Natural killer cell (primary cell): ENCODE data around the gene ARHGAP44. TPM values are rescaled to one million over a fixed set of nuclear protein-coding genes. Genes with fewer than 3 reads are reported as not detected.
A peak's percentile ranks its signal among the peaks of the same experiment; 100 is the strongest.

Source experiments
- ATAC-seq, 3 donors: fragments of 150-1000 bp in 2 of 3; fragments of 200-7000 bp in 1 of 3; cut with Tn5 transposase; 1 replicate in 1 of 3; 2 replicates in 2 of 3; pipeline ENCODE4 v1.10.0; 2021; ENCODE audit warnings: mild to moderate bottlenecking in 2 of 3, moderate library complexity in 2 of 3
- DNase-seq, 2 donors: peaks; one replicate each; pipeline versions ENCODE4 v3.0.0 to v3.0.0-alpha.2; 2013 to 2021; ENCODE audit warnings: mixed read lengths in 1 of 2
- H3K27ac ChIP-seq: one replicate; pipeline ENCODE4 v1.5.1; 2013; ENCODE audit warnings: mild to moderate bottlenecking, low read length
- H3K27me3 ChIP-seq: one replicate; pipeline ENCODE4 v1.6.1; 2013; ENCODE audit warnings: low read length; ENCODE audit not compliant: control insufficient read depth, insufficient read depth
- H3K36me3 ChIP-seq: one replicate; pipeline ENCODE4 v1.6.1; 2013; ENCODE audit warnings: low read length; ENCODE audit not compliant: control insufficient read depth, insufficient read depth
- H3K4me1 ChIP-seq: one replicate; pipeline ENCODE4 v1.6.1; 2013; ENCODE audit warnings: low read length; ENCODE audit not compliant: control insufficient read depth, insufficient read depth
- H3K4me3 ChIP-seq: one replicate; pipeline ENCODE4 v1.5.1; 2013; ENCODE audit warnings: low read length
- H3K9me3 ChIP-seq: one replicate; pipeline ENCODE4 v1.6.1; 2013; ENCODE audit warnings: low read length; ENCODE audit not compliant: control insufficient read depth, insufficient read depth
- H3K27ac Mint-ChIP-seq, 2 donors: one replicate each; pipeline ENCODE4 v1.8.0; 2022; ENCODE audit warnings: mild to moderate bottlenecking in 2 of 2, mixed read lengths in 2 of 2, moderate library complexity in 1 of 2
- H3K27me3 Mint-ChIP-seq, 2 donors: one replicate each; pipeline ENCODE4 v1.8.0; 2022; ENCODE audit warnings: low read depth in 2 of 2, mixed read lengths in 2 of 2
- H3K36me3 Mint-ChIP-seq: one replicate; pipeline ENCODE4 v1.8.0; 2022; ENCODE audit warnings: mixed read lengths
- H3K4me1 Mint-ChIP-seq, 2 donors: one replicate each; pipeline ENCODE4 v1.8.0; 2022; ENCODE audit warnings: mixed read lengths in 2 of 2
- H3K4me3 Mint-ChIP-seq: one replicate; pipeline ENCODE4 v1.8.0; 2022; ENCODE audit warnings: mild to moderate bottlenecking, moderate library complexity, mixed read lengths
- H3K9me3 Mint-ChIP-seq, 2 donors: one replicate each; pipeline ENCODE4 v1.8.0; 2022; ENCODE audit warnings: mixed read lengths in 2 of 2
- WGBS: methylation state at CpG from one replicate; pipeline ENCODE4 v1.1.7; 2013; ENCODE audit warnings: missing lambda C conversion rate; ENCODE audit not compliant: insufficient coverage; 5-methylcytosine and 5-hydroxymethylcytosine counted together
- intact Hi-C: fragments of 100-400 bp; cut with micrococcal nuclease; formaldehyde crosslinking; loops from one replicate; pipeline ENCODE4 v1.14.2; 2022
- total RNA-seq, 4 donors: library from RNA; stranded (reverse); fragments of 120-200 nt in 1 of 4; gene quantifications; one replicate each; pipeline versions ENCODE4 v1.2.3 to v1.2.4, GENCODE V29; 2013 to 2022
- TF ChIP-seq, protein P1 (sequence below): fragments of 200-600 bp; IDR thresholded peaks from one replicate; pipeline ENCODE4 v1.8.0; 2022; ENCODE audit warnings: antibody characterized with exemption

The ARHGAP44 gene
- total RNA-seq, 3 donors from 2014 or later (not counting 1 experiment from before 2014, with no cell fraction given), result not detected

DNA sequence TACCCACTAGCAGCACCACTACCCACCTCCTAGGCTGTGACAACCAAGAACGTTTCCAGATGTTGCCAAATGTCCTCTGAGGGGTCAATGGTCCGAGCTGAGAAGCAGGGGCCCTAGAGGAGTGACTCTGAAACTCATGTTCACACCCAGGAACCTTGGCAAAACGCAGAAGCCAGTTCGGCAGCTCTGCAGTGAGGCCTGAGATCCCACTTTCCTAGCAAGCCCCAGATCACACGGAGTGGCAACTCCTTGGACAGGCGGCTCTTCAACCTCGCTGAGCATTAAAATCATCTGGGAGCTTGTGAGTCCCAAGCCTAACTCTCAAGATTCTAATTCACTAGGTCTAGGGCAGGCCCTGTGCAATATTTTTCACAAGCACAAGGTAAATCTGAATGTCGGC lies 211.3 kb downstream of the ARHGAP44 start:
- TF ChIP-seq, protein P1, sequence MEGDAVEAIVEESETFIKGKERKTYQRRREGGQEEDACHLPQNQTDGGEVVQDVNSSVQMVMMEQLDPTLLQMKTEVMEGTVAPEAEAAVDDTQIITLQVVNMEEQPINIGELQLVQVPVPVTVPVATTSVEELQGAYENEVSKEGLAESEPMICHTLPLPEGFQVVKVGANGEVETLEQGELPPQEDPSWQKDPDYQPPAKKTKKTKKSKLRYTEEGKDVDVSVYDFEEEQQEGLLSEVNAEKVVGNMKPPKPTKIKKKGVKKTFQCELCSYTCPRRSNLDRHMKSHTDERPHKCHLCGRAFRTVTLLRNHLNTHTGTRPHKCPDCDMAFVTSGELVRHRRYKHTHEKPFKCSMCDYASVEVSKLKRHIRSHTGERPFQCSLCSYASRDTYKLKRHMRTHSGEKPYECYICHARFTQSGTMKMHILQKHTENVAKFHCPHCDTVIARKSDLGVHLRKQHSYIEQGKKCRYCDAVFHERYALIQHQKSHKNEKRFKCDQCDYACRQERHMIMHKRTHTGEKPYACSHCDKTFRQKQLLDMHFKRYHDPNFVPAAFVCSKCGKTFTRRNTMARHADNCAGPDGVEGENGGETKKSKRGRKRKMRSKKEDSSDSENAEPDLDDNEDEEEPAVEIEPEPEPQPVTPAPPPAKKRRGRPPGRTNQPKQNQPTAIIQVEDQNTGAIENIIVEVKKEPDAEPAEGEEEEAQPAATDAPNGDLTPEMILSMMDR, result no peak
- no peaks in the 10 kb centered on the region for H3K9me3 Mint-ChIP-seq
- H3K4me1 ChIP-seq, result no peaks in the 10 kb centered on the region
- H3K4me1 Mint-ChIP-seq, result peaks cover 4 to 7% of the 10 kb centered on the region in 2 donors
- no peaks in the 10 kb centered on the region for H3K27me3 ChIP-seq
- H3K4me3 ChIP-seq, result no peak overlapping the region
- H3K9me3 ChIP-seq, result no peaks in the 10 kb centered on the region
- DNase-seq (no peak), ATAC-seq (no peak)
- H3K4me3 Mint-ChIP-seq, result no peak overlapping the region
- H3K27me3 Mint-ChIP-seq, result no peaks in the 10 kb centered on the region
- WGBS, result 97% methylated on average over 8 of the region's 8 CpGs
- peaks cover 90% of the 10 kb centered on the region for H3K36me3 ChIP-seq
- H3K27ac ChIP-seq, result no peak overlapping the region
- intact Hi-C loops, result loop anchor here (5.0 kb wide), 1 partner anchor 743 kb away; no protein-coding TSS in a partner anchor
- H3K36me3 Mint-ChIP-seq, result peaks cover 25% of the 10 kb centered on the region
- H3K27ac Mint-ChIP-seq, result no peak overlapping the region

DNA sequence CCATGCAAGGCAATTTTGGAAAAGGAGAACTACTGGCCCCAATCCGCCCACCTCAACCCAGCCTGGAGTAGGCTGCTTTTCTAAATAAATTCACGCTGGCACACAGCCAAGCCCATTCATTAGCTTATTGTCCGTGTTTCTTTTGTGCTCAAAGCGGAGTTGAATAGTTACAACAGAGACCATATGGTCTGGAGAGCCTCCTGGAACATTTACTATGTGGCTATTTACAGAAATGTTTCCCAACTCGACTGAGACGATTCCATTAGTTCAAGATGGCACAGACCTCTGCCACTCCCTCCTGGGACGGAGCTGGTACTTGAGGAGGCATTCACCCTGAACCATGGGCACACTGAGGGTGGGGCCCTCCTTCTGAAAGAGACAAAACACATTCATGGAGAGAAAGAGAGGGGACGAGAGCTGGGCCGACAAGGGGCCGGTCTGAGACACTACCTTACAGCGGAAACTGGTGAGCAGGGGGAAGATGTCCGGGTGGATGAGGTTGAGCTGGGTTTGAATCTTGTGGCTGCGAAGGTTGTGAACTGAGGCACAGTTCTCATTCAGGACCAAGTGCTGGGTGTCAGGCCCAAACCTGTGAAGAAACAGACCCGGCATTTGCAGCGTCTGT lies 212.8 kb downstream of the ARHGAP44 start:
- TF ChIP-seq, protein P1, result no peak
- intact Hi-C loops, result loop anchor here (5.0 kb wide), 1 partner anchor 745 kb away; no protein-coding TSS in a partner anchor
- Histone ChIP-seq H3K4me3 (no peak overlapping the region), H3K27me3 (no peaks in the 10 kb centered on the region), H3K27ac (no peak overlapping the region), H3K36me3 (peaks cover 80% of the 10 kb centered on the region), H3K9me3 (no peaks in the 10 kb centered on the region), H3K4me1 (no peaks in the 10 kb centered on the region)
- Mint-ChIP-seq H3K27ac (no peak overlapping the region), H3K9me3 (no peaks in the 10 kb centered on the region), H3K36me3 (peaks cover 25% of the 10 kb centered on the region), H3K4me1 (peaks cover 4 to 7% of the 10 kb centered on the region in 2 donors), H3K4me3 (no peak overlapping the region), H3K27me3 (no peaks in the 10 kb centered on the region)
- no peak for DNase-seq
- no peak for ATAC-seq
- 96% methylated on average over 15 of the region's 15 CpGs for WGBS

DNA sequence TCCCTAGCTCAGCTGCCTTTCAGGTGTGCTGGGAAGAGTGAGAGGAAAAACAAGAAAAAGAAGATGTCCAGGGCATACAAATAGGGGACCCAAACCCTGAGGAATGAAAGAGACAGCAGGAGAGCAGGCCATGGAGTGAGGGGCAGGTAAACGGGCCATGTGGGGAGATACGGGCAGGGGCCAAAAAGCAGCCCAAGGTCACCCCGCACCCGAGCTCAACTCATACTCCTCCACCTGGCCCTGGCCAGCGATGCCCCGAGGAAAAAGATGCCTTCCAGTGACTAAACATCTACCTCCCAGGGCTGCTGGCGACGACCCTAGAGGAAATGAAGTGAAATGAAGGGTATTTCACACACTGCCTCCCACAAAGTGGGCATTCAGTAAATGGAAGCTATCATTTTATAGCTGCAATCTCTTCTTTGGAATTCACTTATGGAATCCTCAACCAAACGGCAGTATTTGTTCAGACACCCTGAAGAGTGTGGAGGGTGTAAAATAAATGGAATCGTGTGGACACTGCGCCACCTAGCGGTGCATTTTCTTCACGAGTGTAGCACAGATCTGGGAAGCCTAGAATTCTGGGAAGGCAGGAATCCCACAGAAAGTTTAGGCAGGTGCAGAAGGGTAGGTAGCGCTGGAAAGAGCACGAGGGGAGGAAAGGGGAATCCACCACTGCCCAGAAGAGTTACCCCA lies 213.6 kb downstream of the ARHGAP44 start:
- peaks cover 18% of the 10 kb centered on the region for H3K36me3 Mint-ChIP-seq
- WGBS, result 61% methylated on average over 13 of the region's 15 CpGs
- intact Hi-C loops, result loop anchor here (5.0 kb wide), 1 partner anchor 746 kb away; no protein-coding TSS in a partner anchor

More for the DNA sequence above, 213.6 kb downstream of the ARHGAP44 start:
- Mint-ChIP-seq H3K4me3 (no peak overlapping the region), H3K9me3 (no peaks in the 10 kb centered on the region), H3K4me1 (peaks cover 4 to 7% of the 10 kb centered on the region in 2 donors), H3K27ac (no peak overlapping the region), H3K27me3 (no peaks in the 10 kb centered on the region)
- DNase-seq, result peak; percentile 39 to 72
- ATAC-seq, result peak; percentile 46 to 67 (median 61)
- Histone ChIP-seq H3K4me1 (no peaks in the 10 kb centered on the region), H3K36me3 (peaks cover 76% of the 10 kb centered on the region), H3K27ac (no peak overlapping the region), H3K27me3 (no peaks in the 10 kb centered on the region), H3K4me3 (no peak overlapping the region), H3K9me3 (no peaks in the 10 kb centered on the region)
- TF ChIP-seq, protein P1, result peak; percentile 80
